ENCODE measurements around the gene ACSM3.
"Not testable (repeated sequence)": the region's sequence is repeated elsewhere in the genome, so short reads cannot be mapped to it uniquely, and the experiment has no call there.

Gene ACSM3, protein sequence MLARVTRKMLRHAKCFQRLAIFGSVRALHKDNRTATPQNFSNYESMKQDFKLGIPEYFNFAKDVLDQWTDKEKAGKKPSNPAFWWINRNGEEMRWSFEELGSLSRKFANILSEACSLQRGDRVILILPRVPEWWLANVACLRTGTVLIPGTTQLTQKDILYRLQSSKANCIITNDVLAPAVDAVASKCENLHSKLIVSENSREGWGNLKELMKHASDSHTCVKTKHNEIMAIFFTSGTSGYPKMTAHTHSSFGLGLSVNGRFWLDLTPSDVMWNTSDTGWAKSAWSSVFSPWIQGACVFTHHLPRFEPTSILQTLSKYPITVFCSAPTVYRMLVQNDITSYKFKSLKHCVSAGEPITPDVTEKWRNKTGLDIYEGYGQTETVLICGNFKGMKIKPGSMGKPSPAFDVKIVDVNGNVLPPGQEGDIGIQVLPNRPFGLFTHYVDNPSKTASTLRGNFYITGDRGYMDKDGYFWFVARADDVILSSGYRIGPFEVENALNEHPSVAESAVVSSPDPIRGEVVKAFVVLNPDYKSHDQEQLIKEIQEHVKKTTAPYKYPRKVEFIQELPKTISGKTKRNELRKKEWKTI

GRCh38 chr16:20763461-20764232 is at the start of gene ACSM3:
Gene ACSM3 (plus strand): TSS chr16:20764014. CDS start chr16:20770035, 6,021 bp downstream.
- no peak for DNase-seq

GRCh38 chr16:20717718-20718117 is 46.1 kb upstream of the ACSM3 start:
- not testable (repeated sequence) for DNase-seq

DNA sequence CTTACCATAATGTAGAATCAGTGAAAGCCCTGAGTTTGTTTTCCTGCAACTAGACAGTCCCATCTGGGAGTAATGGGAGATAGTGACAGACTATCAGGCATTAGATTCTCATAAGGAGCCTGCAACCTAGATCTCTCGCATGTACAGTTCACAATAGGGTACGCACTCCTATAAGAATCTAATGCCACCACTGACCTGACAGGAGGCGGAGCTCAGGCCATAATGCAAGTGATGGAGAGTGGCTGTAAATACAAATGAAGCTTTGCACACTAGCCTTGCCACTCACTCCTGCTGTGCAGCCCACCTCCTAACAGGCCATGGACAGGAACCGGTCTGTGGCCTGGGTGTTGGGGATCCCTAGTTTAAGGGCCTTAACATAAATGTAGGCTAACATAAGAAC is 43.6 kb upstream of the ACSM3 start:
- DNase-seq, result no peak

DNA sequence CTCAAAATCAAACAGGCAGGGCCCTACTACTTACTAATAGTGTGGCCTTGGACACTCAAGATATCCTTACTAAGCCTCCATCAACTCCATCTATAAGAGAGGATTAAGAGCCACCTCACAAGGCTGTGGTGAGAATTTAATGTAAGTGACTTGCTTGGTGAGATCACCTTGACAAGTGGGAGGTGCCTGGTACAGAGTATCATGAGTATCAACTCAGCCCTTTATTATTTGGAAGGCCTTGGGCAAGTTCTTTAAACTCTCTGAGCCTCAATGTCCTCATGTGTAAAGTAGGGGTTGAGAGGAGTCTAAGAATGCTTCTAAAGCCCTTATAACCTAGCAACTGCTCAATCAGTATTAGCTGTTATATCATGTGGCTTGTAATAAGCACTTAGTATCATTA is 37.2 kb upstream of the ACSM3 start:
- DNase-seq, result no peak

DNA sequence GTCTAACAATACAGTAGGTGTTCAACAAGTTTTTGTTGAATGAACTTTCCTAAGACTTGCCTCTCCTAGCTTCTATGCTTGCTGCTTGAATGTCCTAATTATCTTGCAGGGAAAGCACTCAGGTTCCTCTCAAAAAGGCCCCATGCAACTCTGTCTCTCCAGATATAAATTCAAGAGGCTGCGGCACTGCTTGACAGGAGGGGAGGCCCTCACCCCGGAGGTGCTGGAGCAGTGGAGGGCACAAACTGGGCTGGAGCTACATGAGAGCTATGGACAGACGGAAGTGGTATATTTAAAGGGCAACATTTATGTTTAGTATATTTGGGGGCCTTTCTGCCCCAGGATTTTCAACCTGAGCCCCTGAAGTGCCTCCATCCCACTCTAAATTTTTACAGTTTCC is 36.6 kb upstream of the ACSM3 start:
- no peak for DNase-seq

DNA sequence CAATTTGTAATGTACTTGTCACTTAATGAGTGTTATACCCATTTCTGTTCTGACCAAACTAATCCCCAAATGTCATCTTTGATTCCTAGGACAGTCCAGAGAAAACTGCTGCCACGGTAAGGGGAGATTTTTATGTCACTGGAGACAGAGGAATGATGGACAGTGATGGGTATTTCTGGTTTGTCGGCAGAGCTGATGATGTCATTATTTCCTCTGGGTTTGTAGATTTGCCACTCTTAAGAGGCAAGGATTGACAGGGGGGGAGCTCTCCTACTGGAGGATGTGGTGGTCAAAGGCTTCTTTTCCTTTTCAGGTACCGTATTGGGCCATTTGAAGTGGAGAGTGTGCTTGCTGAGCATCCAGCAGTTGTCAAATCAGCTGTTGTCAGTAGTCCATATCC is 34.7 kb upstream of the ACSM3 start:
- no peak for DNase-seq

DNA sequence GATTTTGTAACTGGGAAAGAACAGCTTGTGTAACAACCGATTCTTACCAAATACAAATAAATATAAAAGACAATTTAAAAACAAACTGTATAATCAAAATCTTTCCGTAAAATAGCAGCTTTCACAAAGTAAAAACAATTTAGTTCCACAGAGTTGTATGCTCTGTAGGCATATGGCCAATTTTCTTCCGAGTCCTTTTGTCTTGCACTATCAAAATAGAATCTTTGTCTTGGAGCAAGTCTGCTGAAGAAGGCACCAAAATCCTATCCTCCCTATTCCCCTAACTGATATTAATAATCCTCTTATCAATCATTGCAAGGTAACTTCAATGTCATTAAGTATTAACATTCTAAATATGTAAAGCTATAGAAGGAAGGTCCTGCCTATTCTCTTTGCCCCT is 29.8 kb upstream of the ACSM3 start:
- no peak for DNase-seq

GRCh38 chr16:20734782-20735181 is 29.0 kb upstream of the ACSM3 start:
- no peak for DNase-seq

DNA sequence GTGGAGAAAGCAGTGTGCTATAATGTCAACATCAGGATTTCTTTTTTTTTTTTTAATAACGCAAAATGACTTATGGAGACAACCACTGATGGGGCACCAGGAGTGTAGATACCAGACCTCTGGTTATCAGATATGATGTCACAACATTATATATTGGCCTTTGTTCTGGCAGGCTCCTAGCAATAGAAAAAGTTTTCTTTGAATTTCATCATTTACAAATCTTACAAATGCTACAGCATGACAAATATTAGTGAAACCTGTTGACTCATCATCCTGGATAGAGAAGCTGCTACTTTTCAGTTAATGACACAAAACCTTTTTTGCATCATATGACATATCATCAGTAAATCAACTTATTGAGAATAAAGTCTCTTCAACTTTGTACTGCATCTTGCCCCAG is 28.3 kb upstream of the ACSM3 start:
- no peak for DNase-seq

DNA sequence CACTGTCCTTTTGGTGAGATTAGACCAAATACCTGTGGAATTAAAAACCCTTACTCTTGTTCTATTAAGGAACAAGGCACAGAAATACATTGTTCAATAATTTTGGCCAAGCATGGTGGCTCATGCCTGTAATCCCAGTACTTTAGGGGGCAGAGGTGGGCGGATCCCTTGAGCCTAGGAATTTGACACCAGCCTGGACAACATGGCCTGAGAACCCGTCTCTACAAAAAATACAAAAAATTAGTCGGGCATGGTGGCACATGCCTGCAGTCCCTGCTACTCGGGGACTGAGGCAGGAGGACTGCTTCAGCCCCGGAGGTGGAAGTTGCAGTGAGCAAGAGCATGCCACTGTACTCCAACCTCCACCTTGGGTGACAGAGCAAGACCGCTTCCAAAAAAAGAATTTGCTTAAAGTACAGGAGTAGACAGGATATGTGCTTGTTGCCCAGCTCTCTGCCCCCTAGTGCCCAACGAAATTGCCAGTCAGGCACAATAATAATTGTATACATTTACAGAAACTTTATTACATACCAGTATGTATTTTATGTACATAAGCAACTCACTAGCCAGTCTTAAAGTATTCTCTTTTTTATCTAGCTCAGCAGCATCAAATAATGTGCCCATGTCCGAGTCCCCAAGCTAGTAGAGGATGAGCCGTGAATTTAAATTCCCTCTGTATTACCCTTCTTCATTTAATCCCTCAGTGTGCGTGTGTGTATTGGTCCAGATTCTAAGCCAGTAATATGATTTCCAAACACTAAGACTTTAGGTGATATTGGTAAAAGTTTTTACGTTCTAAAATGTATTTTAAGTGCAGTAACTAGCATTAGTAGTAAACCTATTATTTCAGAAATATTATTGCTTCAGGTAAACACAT is 23.6 kb upstream of the ACSM3 start:
- DNase-seq, result no peak

GRCh38 chr16:20740901-20741521 is 22.8 kb upstream of the ACSM3 start:
- DNase-seq, result peak; percentile 30

- DNase-seq, result peak; percentile 68
Observed at GRCh38 chr16:20741554-20742285, 22.1 kb upstream of the ACSM3 start, which contains the start of gene THUMPD1. Gene THUMPD1 (minus strand): TSS chr16:20741818. CDS start chr16:20741739, 79 bp downstream.

- no peak for DNase-seq
Observed at GRCh38 chr16:20743591-20743990, 20.2 kb upstream of the ACSM3 start.

- DNase-seq, result no peak
Observed at GRCh38 chr16:20744922-20745440, 18.8 kb upstream of the ACSM3 start.

GRCh38 chr16:20746461-20746860 is 17.4 kb upstream of the ACSM3 start:
- no peak for DNase-seq

DNA sequence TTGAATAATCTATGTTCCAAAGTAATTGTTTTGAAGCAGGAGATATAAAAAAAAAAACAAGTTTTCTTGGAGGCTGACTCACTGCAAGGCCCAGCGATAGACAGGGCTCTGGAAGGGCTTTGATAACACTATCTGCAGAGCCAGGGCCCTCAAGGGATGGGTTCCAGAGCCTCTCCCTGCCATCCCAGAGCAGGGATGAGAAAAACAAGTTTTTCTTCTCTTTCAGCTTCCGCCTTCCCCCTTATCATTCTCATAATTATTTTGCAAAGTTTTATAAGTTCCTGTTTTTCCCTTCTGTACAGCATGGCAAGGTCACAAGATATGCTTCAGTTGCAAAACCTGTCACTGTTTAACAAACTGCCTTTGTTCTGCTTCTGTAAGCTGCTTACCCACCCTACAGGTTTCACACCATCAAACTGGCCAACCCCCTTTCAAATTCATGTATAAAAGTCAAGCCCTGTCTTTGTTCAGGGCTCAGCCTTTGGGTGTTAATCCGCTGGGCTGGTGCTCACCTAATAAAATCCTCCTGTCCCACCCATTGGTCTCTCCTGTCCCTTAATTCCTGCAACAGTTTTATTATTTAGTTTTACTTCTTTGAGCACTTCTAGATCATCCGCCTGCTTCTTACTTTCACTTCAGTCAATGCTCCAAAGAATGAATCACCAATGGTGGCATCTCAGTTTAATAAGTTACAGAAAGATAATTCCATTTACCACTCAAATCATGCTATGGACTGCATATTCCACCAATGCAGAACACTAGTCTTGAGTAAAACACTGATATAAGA is 16.6 kb upstream of the ACSM3 start:
- DNase-seq, result no peak

GRCh38 chr16:20749474-20749873 is 14.3 kb upstream of the ACSM3 start:
- no peak for DNase-seq

DNA sequence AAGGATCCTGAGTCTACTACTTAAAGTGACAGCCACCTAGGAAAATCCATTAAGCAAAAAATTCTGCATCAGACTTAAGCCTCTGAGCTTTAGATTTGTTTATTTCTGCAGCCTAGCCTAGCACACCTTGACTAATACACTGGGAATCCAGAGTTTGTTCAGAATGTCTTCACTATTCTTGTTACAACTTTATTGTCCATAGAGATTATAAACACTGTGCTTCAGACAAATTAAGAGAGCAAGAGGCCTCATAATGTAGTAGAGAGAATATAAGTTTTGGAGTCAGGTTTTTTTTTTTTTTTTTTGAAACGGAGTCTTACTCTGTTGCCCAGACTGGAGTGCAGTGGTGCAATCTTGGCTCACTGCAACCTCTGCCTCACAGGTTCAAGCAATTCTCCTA is 13.3 kb upstream of the ACSM3 start:
- DNase-seq, result no peak

GRCh38 chr16:20753727-20754126 is 10.1 kb upstream of the ACSM3 start:
- no peak for DNase-seq

GRCh38 chr16:20755238-20755637 is 8.6 kb upstream of the ACSM3 start:
- no peak for DNase-seq
